ENCODE data around the gene CNGB1. TPM values are rescaled to one million over a fixed set of nuclear protein-coding genes. Genes with fewer than 3 reads are reported as not detected.

CNGB1 gene
- total and polyA plus RNA-seq, 2 donors (not counting 1 experiment from before 2014, with no cell fraction given), result not detected

GRCh38 chr16:57923418-57923817, 47.5 kb downstream of the CNGB1 start:
- Histone ChIP-seq H3K36me3 (ENCODE audit: control insufficient read depth, insufficient read depth, low read length) (no peaks in the 10 kb centered on the region), H3K9ac (ENCODE audit: insufficient read depth, low read length) (no peak overlapping the region), H3K79me2 (ENCODE audit: control insufficient read depth, insufficient read depth, low read length) (no peaks in the 10 kb centered on the region), H3K27ac (ENCODE audit: insufficient read depth, low read length) (no peak overlapping the region), H2AFZ (ENCODE audit: low read length) (no peak overlapping the region), H4K20me1 (ENCODE audit: control insufficient read depth, extremely low read depth, insufficient read depth, low read length) (no peaks in the 10 kb centered on the region), H3K9me3 (ENCODE audit: control insufficient read depth, insufficient read depth, low read depth, low read length) (no peaks in the 10 kb centered on the region), H3K4me1 (ENCODE audit: control insufficient read depth, extremely low read depth, insufficient read depth, low read length) (no peaks in the 10 kb centered on the region), H3K27me3 (ENCODE audit: control insufficient read depth, insufficient read depth, low read length) (no peaks in the 10 kb centered on the region), H3K4me3 (replicated peaks in 1 of 4; ENCODE audit: control extremely low read depth in 1 of 4, insufficient read depth in 1 of 4, low read depth in 3 of 4, low read length in 4 of 4) (no peak overlapping the region), H3K4me2 (ENCODE audit: extremely low read depth, insufficient read depth, low read length) (no peak overlapping the region)
- DNase-seq (ENCODE audit: low read depth in 2 of 2), result no peak
- TF ChIP-seq EZH2 (IDR thresholded peaks at IDR 0.05; ENCODE audit: low read length, missing control alignments) (no peak), CTCF (conservative IDR thresholded peaks at IDR 0.05 in 1 of 2, IDR thresholded peaks at IDR 0.05 in 1 of 2; ENCODE audit: low read depth in 1 of 2, low read length in 2 of 2) (no peak)

GRCh38 chr16:57920880-57921229, 50.1 kb downstream of the CNGB1 start:
- no peak for DNase-seq (ENCODE audit: low read depth in 2 of 2)
- H3K4me3 ChIP-seq (replicated peaks in 1 of 4; ENCODE audit: control extremely low read depth in 1 of 4, insufficient read depth in 1 of 4, low read depth in 3 of 4, low read length in 4 of 4), result no peak overlapping the region
- H4K20me1 ChIP-seq (ENCODE audit: control insufficient read depth, extremely low read depth, insufficient read depth, low read length), result no peaks in the 10 kb centered on the region
- H3K27ac ChIP-seq (ENCODE audit: insufficient read depth, low read length), result no peak overlapping the region
- no peaks in the 10 kb centered on the region for H3K27me3 ChIP-seq (ENCODE audit: control insufficient read depth, insufficient read depth, low read length)
- no peaks in the 10 kb centered on the region for H3K79me2 ChIP-seq (ENCODE audit: control insufficient read depth, insufficient read depth, low read length)
- no peaks in the 10 kb centered on the region for H3K9me3 ChIP-seq (ENCODE audit: control insufficient read depth, insufficient read depth, low read depth, low read length)
- H3K4me2 ChIP-seq (ENCODE audit: extremely low read depth, insufficient read depth, low read length), result no peak overlapping the region
- H2AFZ ChIP-seq (ENCODE audit: low read length), result no peak overlapping the region
- no peaks in the 10 kb centered on the region for H3K4me1 ChIP-seq (ENCODE audit: control insufficient read depth, extremely low read depth, insufficient read depth, low read length)
- no peaks in the 10 kb centered on the region for H3K36me3 ChIP-seq (ENCODE audit: control insufficient read depth, insufficient read depth, low read length)
- TF ChIP-seq CTCF (conservative IDR thresholded peaks at IDR 0.05 in 1 of 2, IDR thresholded peaks at IDR 0.05 in 1 of 2; ENCODE audit: low read depth in 1 of 2, low read length in 2 of 2), result no peak
- TF ChIP-seq EZH2 (IDR thresholded peaks at IDR 0.05; ENCODE audit: low read length, missing control alignments), result no peak
- no peak overlapping the region for H3K9ac ChIP-seq (ENCODE audit: insufficient read depth, low read length)

- Histone ChIP-seq H2AFZ (ENCODE audit: low read length) (no peak overlapping the region), H4K20me1 (ENCODE audit: control insufficient read depth, extremely low read depth, insufficient read depth, low read length) (no peaks in the 10 kb centered on the region), H3K4me1 (ENCODE audit: control insufficient read depth, extremely low read depth, insufficient read depth, low read length) (no peaks in the 10 kb centered on the region), H3K4me2 (ENCODE audit: extremely low read depth, insufficient read depth, low read length) (no peak overlapping the region), H3K9ac (ENCODE audit: insufficient read depth, low read length) (no peak overlapping the region), H3K79me2 (ENCODE audit: control insufficient read depth, insufficient read depth, low read length) (no peaks in the 10 kb centered on the region), H3K4me3 (replicated peaks in 1 of 4; ENCODE audit: control extremely low read depth in 1 of 4, insufficient read depth in 1 of 4, low read depth in 3 of 4, low read length in 4 of 4) (no peak overlapping the region), H3K27ac (ENCODE audit: insufficient read depth, low read length) (no peak overlapping the region), H3K27me3 (ENCODE audit: control insufficient read depth, insufficient read depth, low read length) (no peaks in the 10 kb centered on the region), H3K9me3 (ENCODE audit: control insufficient read depth, insufficient read depth, low read depth, low read length) (no peaks in the 10 kb centered on the region), H3K36me3 (ENCODE audit: control insufficient read depth, insufficient read depth, low read length) (no peaks in the 10 kb centered on the region)
- DNase-seq (ENCODE audit: low read depth in 2 of 2), result no peak
- TF ChIP-seq CTCF (conservative IDR thresholded peaks at IDR 0.05 in 1 of 2, IDR thresholded peaks at IDR 0.05 in 1 of 2; ENCODE audit: low read depth in 1 of 2, low read length in 2 of 2), result no peak
- no peak for TF ChIP-seq EZH2 (IDR thresholded peaks at IDR 0.05; ENCODE audit: low read length, missing control alignments)
Observed at GRCh38 chr16:57920215-57920879, 50.6 kb downstream of the CNGB1 start.

Measured in fibroblast of lung (primary cell).